ENCODE results near the gene AMD1. TPM values are rescaled to one million over a fixed set of nuclear protein-coding genes. Genes with fewer than 3 reads are reported as not detected.

AMD1 gene
- total and polyA plus RNA-seq, 10 of the 15 experiments (the other 5 are each of a cell fraction or from before 2014, with no cell fraction given) = 58.2 to 116 (median 79.3) TPM

- ChIA-PET RAD21 (ENCODE audit: unreplicated experiment) (interaction anchor here (0.7 to 4.8 kb wide), 5 partner anchors 9 to 200 kb away, joined by 3 to 18 read pairs (median 7); partner anchors contain the start of genes AMD1 and CDK19), SMC1A (ENCODE audit: uncharacterized antibody, unreplicated experiment) (interaction anchor here (0.6 to 7.2 kb wide), 11 partner anchors 8 to 264 kb away, joined by 3 to 84 read pairs (median 7); partner anchors contain the start of gene CDK19), CTCF (interaction anchor here (0.5 to 2.2 kb wide), 9 partner anchors 9 to 656 kb away, joined by 3 to 10 read pairs (median 4); partner anchors contain the start of genes AMD1 and CDK19), POLR2A (interaction anchor here (0.6 to 1.3 kb wide), 3 partner anchors 18 to 1436 kb away, joined by 3 to 4 read pairs (median 3); no protein-coding TSS in a partner anchor)
- H3K9me3 ChIP-seq (replicated peaks; ENCODE audit: control insufficient read depth, insufficient read depth, low read length) = no peaks in the 10 kb centered on the region
- peaks cover 67% of the 10 kb centered on the region for H3K4me1 ChIP-seq (ENCODE audit: control insufficient read depth, insufficient read depth, low read length)
- WGBS (ENCODE audit: insufficient coverage, insufficient replicate concordance, low lambda C conversion rate, missing lambda C conversion rate) = 50% methylated on average over 2 of the region's 2 CpGs
- no peak overlapping the region for H2AFZ ChIP-seq (ENCODE audit: control insufficient read depth, low read depth, low read length)
- intact Hi-C loops (cut with micrococcal nuclease; ENCODE audit: unreplicated experiment) = no loop called here
- TF ChIP-seq HDGF (IDR thresholded peaks at IDR 0.05) (no peak), SP1 (IDR thresholded peaks at IDR 0.05; ENCODE audit: low read depth, low read length) (no peak), IKZF2 (IDR thresholded peaks at IDR 0.05) (no peak), TCF3 (IDR thresholded peaks at IDR 0.05; ENCODE audit: borderline replicate concordance, insufficient read depth, low read depth, low read length) (no peak), CBX5 (IDR thresholded peaks at IDR 0.05; ENCODE audit: low read depth) (no peak), CEBPZ (IDR thresholded peaks at IDR 0.05; ENCODE audit: low read depth, low read length) (no peak), SMAD5 (IDR thresholded peaks at IDR 0.05; ENCODE audit: low read depth) (no peak), TARDBP (IDR thresholded peaks at IDR 0.05; ENCODE audit: borderline replicate concordance) (no peak), WRNIP1 (IDR thresholded peaks at IDR 0.05; ENCODE audit: borderline replicate concordance, low read depth, low read length) (no peak), EP300 (IDR thresholded peaks at IDR 0.05; ENCODE audit: borderline replicate concordance in 1 of 2, control insufficient read depth in 1 of 2, low read depth in 2 of 2, low read length in 2 of 2) (no peak), GATAD2B (conservative IDR thresholded peaks at IDR 0.05; ENCODE audit: low read depth) (no peak), NFIC (IDR thresholded peaks at IDR 0.05; ENCODE audit: low read depth, low read length) (no peak)
- no peaks in the 10 kb centered on the region for H3K27me3 ChIP-seq (replicated peaks in 1 of 2; ENCODE audit: control insufficient read depth in 2 of 2, insufficient read depth in 2 of 2, low read length in 1 of 2)
- H3K79me2 ChIP-seq (ENCODE audit: control insufficient read depth, insufficient read depth, low read length) = peaks cover 99% of the 10 kb centered on the region
- in situ Hi-C loops (cut with MboI) = no loop called here
- peak overlapping the region; percentile 81 for H3K4me2 ChIP-seq (ENCODE audit: control insufficient read depth, insufficient read depth)
- ATAC-seq (no peak), FAIRE-seq (no peak), DNase-seq (ENCODE audit: low read depth, low spot score) (no peak)
- no TSS peak for BruUV-seq (replicated peaks)
- no peak overlapping the region for H3K9ac ChIP-seq (ENCODE audit: control insufficient read depth, insufficient read depth, low read length)
- peak overlapping the region; percentile 40; the same call in 1 of the 2 replicates for H3K4me3 ChIP-seq
- H3K36me3 ChIP-seq (ENCODE audit: control insufficient read depth in 2 of 2, insufficient read depth in 2 of 2, low read length in 1 of 2) = no peaks in the 10 kb centered on the region
- peak overlapping the region; percentile 7; the same call in 1 of the 2 replicates for H3K27ac ChIP-seq (ENCODE audit: control insufficient read depth, insufficient read depth)
- H4K20me1 ChIP-seq (ENCODE audit: control insufficient read depth, insufficient read depth) = peaks cover 11% of the 10 kb centered on the region; the same call in 1 of the 2 replicates
Measured at GRCh38 chr6:110882824-110883554, 8.4 kb downstream of the AMD1 start.

Data from GM12878 (cell line).